ENCODE results near the gene CASP12.

- TF ChIP-seq CTCF (IDR thresholded peaks at IDR 0.05): no peak
- TF ChIP-seq POLR2A (IDR thresholded peaks at IDR 0.05): no peak
Measured at GRCh38 chr11:104925850-104926249, 27.6 kb upstream of the CASP12 start.
